SK-N-SH (cell line): ENCODE measurements around the gene FDPS.

Experiments
- CTCF ChIP-seq: fragments of 200-600 bp; sonication (generic); IDR thresholded peaks from 2 replicates; pipeline ENCODE4 v1.6.1; 2017; ENCODE audit warnings: antibody characterized with exemption, mild to moderate bottlenecking, moderate library complexity
- EP300 ChIP-seq, 2 experiments: IDR thresholded peaks; 2 replicates each; pipeline versions ENCODE4 v1.4.0 to v1.6.1; 2012; ENCODE audit warnings: borderline replicate concordance in 1 of 2, low read depth in 1 of 2, low read length in 1 of 2
- FOXJ3 ChIP-seq: sonication (generic); formaldehyde crosslinking; IDR thresholded peaks from 2 replicates; pipeline ENCODE4 v1.5.1; 2020; ENCODE audit warnings: mild to moderate bottlenecking, missing genetic modification reagents
- GATA2 ChIP-seq: sonication (generic); formaldehyde crosslinking; IDR thresholded peaks from 2 replicates; pipeline ENCODE4 v1.5.0; 2020; ENCODE audit warnings: mild to moderate bottlenecking, missing genetic modification reagents
- MEF2A ChIP-seq: IDR thresholded peaks from 2 replicates; pipeline ENCODE4 v1.4.0; 2012; ENCODE audit warnings: low read depth, borderline replicate concordance
- POLR2AphosphoS5 ChIP-seq: IDR thresholded peaks from 2 replicates; pipeline ENCODE4 v1.6.1; 2012; ENCODE audit warnings: low read depth, low read length
- RAD21 ChIP-seq: IDR thresholded peaks from 2 replicates; pipeline ENCODE4 v1.6.1; 2012; ENCODE audit warnings: mild to moderate bottlenecking, low read length
- RCOR1 ChIP-seq: fragments of 150-350 bp; IDR thresholded peaks from 2 replicates; pipeline ENCODE4 v1.6.1; 2017; ENCODE audit warnings: antibody characterized with exemption, low read length
- RFX5 ChIP-seq: IDR thresholded peaks from 2 replicates; pipeline ENCODE4 v1.6.1; 2012; ENCODE audit warnings: mild to moderate bottlenecking, improper control_type of control experiment, low read length
- TAF1 ChIP-seq: IDR thresholded peaks from 2 replicates; pipeline ENCODE4 v1.6.1; 2012; ENCODE audit warnings: low read depth, mild to moderate bottlenecking, low read length, moderate library complexity, borderline replicate concordance
- TCF12 ChIP-seq: IDR thresholded peaks from 2 replicates; pipeline ENCODE4 v1.4.0; 2012

GRCh38 chr1:155295942-155296267, 12.8 kb upstream of the FDPS start:
- no peak for TF ChIP-seq CTCF
- no peak for TF ChIP-seq TAF1
- TF ChIP-seq POLR2AphosphoS5 = no peak
- TF ChIP-seq TCF12 = no peak
- TF ChIP-seq RAD21 = no peak
- TF ChIP-seq MEF2A = no peak
- TF ChIP-seq EP300 (IDR thresholded peaks at IDR 0.05; ENCODE audit: borderline replicate concordance in 1 of 2, low read depth in 1 of 2, low read length in 1 of 2) = no peak
- no peak for TF ChIP-seq GATA2
- no peak for TF ChIP-seq FOXJ3 (CRISPR knock-in tag)
- TF ChIP-seq RFX5 = no peak
- no peak for TF ChIP-seq RCOR1
